Erythroblast (primary cell): ENCODE measurements around the gene ZNF524.

Source experiments
- DNase-seq, 2 experiments: peaks; one replicate each; lab custom pipeline; 2025; lab: John Stamatoyannopoulos, UW
- GATA1 ChIP-seq: IDR thresholded peaks from 2 replicates; pipeline ENCODE4 v1.6.1; 2011; ENCODE audit warnings: low read depth, mild to moderate bottlenecking, control low read depth, low read length, moderate library complexity
- POLR2A ChIP-seq: IDR thresholded peaks from 2 replicates; pipeline ENCODE4 v1.6.1; 2011; ENCODE audit warnings: mild to moderate bottlenecking, low read length

The ZNF524 gene

DNA sequence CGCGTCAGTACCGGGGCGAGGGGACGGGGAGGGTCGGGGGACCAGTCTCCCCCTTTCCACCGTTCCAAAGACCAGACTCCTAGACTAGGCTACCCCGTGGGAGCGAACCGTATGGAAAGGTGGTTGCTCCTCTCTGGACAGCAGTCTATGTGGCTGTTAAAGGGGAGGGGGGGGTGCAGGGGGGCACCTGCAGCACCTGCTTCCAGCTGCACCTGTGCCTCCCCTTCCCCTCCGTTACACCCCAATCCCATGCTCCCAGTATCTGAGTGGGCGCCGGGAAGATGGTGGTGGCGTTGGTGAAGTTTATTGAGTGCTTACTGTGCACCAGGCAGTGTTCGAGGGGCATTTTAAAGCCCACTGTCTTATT is 557 bp downstream of the ZNF524 start:
- no peak for DNase-seq
- no peak for TF ChIP-seq POLR2A
- TF ChIP-seq GATA1 = no peak

DNA sequence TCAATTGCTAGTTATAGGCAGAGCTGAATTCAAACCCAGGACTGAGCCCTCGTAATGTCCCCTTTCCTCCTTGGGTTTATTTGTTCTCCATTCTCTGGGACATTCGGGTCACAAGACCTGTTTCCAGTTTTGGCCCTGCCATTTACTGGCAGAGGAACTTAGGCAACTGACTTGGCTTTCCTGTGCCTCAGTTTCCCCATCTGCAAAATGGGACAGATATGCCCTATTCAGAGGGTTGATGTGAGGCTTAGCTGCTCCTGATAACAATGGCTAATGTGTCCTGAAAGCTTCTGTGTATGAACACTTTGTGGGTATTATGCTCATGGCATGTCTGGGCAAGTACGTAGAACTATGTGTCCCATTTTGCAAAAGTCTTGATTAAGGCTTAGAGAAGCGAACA is 996 bp downstream of the ZNF524 start:
- TF ChIP-seq GATA1 = no peak
- TF ChIP-seq POLR2A = no peak
- peak in 1 of 2 experiments; percentile 53 for DNase-seq

DNA sequence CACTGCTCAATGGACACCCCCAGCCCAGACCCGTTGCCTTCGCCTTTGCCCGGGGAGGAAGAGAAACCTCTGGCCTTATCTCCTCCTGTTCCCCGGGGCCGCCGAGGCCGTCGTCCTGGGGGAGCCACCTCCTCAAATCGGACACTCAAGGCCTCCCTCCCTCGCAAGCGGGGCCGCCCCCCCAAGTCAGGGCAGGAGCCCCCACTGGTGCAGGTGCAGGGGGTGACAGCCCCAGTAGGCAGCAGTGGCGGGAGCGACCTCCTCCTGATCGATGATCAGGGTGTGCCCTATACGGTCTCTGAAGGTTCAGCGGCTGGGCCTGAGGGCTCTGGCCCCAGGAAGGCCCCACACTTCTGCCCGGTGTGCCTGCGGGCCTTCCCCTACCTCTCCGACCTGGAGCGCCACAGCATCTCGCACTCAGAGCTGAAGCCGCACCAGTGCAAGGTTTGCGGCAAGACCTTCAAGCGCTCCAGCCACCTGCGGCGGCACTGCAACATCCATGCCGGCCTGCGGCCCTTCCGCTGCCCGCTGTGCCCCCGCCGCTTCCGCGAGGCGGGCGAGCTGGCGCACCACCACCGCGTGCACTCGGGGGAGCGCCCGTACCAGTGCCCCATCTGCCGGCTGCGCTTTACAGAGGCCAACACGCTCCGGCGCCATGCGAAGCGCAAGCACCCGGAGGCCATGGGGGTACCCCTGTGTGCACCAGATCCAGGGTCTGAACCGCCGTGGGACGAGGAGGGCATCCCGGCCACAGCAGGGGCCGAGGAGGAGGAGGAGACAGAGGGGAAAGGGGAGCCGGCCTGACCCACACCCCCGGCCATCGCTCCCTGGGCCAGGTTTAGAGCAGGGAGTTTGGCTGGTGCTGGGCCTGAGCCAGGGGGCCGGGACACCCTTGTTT is 2.3 kb downstream of the ZNF524 start:
- TF ChIP-seq POLR2A (no peak), GATA1 (no peak)
- no peak for DNase-seq

DNA sequence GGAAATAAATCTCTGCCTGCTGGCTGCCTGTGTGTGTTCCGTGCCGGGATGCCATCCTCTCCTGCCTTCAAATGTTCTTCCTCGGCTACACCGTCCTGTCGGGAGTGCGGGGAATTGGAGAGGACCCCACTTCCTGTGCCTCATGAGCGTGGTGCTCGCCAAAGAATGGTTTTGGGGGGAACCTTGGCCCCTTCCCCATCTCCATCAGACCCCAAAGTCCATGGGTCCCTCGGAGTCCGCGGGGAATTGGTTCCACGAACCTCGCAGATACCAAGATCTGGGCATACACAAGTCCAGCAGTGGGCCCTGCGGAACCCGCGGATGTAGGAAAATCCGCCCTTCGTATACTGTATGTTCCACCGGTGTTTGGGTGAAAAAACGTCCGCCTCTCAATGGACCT is 3.0 kb downstream of the ZNF524 start:
- TF ChIP-seq GATA1 (no peak), POLR2A (no peak)
- DNase-seq = no peak

DNA sequence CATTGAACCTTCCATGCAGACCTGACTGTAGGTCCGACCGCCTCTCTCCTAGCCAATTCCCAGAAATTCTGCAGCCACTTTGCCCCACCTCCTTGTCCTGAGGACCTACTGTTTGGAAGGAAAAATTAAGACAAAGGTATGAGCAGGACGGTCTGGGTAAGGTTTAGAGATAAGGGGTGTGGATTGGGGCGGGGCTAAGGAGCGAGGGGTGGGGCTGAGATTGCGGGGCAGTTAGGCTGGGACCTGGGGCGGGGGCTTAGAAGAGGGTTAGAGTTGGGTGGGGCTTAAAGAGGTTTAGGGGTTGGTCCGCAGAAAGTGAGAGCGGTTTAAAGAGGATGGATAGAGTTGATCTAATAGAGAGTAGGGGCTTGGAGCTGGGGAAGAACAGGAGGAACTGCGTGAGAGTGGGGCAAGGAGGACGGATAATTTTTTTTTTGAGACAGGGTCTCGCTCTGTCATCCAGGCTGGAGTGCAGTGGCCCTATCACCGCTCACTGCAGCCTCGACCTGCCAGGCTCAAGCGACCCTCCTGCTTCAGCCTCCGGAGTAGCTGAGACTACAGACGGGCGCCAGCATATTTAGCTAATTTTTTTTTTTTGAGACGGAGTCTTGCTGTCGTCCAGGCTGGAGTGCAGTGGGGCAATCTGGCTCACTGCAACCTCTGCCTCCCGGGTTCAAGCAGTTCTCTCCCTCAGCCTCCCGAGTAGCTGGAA is 3.6 kb downstream of the ZNF524 start:
- no peak for TF ChIP-seq POLR2A
- no peak for TF ChIP-seq GATA1
- DNase-seq = peak; percentile 44 to 47

DNA sequence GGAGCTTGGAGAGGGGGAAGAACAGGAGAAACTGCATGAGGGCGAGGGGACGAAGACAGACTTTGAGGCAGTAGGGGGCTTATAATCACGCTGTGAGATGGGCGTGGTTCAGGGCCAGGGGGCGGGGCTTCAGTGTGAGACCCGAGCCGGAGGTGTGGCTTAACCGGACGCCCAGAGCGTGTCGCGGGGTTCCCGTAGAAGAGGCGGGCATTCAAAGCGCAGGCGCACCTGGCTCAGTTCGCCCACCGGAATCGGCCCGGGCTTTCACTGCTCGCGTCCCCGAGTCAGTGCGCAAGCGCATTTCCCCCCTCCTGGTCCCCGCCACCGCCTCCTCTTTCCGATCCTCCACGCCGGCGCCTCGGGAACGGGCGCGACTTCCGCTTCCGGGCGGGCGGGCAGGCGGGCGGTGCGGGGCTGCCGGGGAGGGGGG is 5.1 kb downstream of the ZNF524 start:
- DNase-seq = peak; percentile 92 to 94
- TF ChIP-seq GATA1 (no peak), POLR2A (peak; percentile 57)

DNA sequence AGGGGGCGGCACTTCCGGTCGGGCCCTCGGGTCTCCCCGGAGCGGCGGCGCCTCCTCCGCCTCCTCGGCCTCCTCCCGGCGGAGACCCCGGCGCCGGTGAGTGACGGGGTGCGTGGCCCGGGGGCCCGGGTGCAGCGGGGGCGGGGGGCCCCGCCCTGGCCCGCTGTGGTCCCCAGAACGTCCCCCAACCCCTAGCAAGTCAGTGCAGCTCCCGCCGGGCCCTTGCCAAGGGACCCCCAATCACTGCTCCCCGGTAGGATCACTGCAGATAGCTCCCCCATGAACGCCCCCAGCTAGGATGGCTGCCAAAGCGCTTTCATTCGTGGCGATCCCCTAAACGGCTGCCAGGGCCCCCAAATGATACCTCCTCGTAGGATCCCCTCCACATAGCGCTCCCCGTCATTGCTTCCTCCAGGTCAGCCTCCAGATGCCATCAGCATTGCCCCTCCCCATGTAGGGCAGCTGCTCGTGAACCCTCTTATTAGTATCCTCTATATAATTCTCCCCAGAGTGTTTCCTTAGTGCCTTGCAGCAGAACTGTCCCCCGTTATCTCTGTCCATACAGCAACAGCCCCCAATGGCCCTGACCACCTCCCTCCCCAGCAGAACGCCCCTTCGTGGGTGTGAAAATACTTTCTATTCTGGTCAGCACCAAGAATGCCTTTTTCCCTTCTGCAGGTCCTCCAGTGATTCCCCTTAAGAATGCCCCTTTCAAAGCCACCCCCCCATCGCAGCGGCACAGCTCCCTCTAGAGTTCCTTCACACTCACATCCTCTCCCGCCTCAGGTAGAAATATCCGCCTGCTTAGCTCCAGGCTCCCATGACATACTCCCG is 5.8 kb downstream of the ZNF524 start, which contains the start of gene ZNF865:
Gene ZNF865 (plus strand): TSS at position 11 of the 834 bp plus-strand sequence. CDS start 7,972 bp downstream, outside the sequence.
- peak; percentile 80 to 85 for DNase-seq
- TF ChIP-seq POLR2A (peak; percentile 20), GATA1 (no peak)

DNA sequence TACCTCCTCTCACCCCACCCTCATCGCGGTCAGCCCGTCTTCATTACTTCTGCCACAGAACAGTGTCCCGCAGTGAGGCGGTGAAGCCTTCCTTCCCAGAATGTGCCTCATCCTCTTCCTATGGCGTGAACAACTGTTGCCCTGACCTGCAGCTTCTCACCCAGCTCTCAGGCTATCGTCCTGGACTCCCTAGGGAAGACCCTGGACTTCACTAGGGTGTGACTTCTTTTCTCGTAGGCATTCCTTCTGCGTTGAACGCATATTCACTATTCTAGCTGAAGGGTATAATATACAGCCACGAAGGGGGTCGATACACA is 6.3 kb downstream of the ZNF524 start:
- DNase-seq = no peak
- no peak for TF ChIP-seq GATA1
- no peak for TF ChIP-seq POLR2A

DNA sequence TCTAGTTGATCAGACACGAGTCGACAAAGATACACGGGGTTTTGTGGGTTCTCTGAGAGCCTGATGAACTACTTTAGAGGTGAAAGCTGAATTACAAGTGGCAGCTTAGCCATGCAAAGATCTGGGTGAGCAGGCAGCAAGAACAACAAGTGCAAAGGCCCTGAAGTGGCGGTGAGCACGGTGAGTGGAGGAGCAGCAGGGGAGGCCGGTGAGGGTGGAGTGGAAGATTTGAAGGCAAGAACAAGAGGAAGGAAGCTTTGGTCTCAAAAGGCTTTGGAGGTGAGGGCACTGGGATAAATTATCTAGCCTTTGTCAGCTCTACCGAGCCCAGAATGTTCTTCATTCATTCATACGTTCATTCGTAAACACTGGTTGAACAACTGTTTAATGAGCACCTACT is 6.7 kb downstream of the ZNF524 start:
- DNase-seq = no peak
- TF ChIP-seq POLR2A (no peak), GATA1 (no peak)

DNA sequence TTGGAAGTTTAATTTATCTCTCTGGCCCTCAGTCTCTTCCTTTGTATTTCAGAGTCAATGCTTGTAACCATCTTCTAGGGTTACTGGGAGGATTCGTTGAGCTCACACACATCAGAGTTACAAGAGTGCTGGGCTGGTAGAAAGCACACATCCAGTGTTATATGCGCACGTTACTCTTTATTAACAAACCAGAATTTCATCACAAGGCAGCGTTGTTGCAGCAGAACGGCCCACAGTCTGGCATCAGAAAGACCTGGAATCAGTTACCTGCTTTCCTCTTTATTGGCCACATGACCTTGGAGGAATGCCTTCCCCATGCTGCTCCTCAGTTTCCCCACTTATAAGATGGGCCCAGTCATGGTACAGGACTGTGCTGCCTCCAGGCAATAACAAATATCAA is 9.2 kb downstream of the ZNF524 start:
- TF ChIP-seq GATA1 (no peak), POLR2A (no peak)
- DNase-seq = no peak

DNA sequence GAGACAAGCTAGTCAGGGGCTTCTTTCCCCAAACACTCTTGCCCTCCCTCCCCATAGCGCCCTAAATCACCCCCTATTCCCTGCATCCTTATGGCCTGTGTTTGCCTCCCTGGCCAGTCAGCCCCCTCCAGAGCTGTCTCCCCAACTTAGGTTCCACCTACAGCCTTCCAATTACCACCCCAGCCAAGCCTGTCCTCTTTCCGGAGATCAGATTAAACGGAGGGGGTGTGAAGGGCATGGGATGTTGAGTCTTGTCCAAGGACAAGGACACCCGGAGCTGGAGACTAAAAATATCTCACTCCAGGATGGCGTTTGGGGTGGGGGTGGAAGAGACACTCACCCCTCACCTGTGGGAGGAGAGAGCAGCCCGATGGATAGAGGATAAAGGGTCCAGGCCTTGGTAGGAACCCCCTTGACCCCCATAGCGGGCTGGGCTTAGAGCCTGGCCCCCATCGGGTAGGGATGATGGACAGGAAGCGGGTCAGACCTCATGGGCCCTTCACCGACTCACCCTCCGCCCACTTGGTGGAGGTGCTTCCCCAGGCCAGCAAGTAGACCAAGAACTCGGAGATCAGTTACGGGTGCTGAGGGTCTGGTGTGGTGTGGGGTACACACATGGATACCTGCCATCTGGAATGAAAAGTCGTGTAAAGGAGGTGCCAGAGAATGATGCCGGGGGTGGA is 11.4 kb downstream of the ZNF524 start:
- TF ChIP-seq POLR2A (no peak), GATA1 (no peak)
- no peak for DNase-seq

DNA sequence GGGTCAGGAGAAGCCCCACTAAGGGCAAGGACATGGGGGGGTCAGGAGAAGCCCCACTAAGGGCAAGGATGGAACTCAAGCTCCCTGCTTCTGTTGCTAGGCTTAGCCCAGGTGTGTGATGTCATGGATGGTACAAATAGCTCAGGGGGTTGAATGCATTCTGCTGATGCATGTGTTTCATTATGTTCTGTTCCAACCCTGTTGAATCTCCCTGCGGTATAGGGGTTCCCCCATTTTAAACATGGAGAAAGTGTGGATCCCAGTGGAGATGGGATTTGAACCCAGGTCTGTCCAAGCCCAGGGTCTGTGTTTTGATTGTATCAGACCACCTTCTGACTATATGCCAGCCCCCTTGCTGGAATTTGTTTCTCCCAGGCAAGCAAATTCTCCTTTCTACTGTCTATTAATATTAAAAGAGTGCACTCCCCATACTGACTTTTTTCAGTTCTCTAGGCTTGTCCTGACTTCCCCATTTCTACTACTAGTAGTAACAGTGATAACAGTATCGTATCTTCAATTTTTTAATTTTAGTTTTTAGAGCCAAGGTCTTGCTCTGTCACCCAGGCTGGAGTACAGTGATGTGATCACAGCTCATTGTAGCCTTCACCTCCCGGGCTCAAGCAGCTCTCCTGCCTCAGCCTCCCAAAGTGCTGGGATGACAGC is 12.0 kb downstream of the ZNF524 start:
- TF ChIP-seq POLR2A (no peak), GATA1 (no peak)
- DNase-seq = no peak
